Hepatocyte (in vitro differentiated cells): ENCODE results near the gene NXPE2.

Experiments used
- EZH2 ChIP-seq: fragments of 200-600 bp; sonication (generic); IDR thresholded peaks from 2 replicates; pipeline ENCODE4 v1.6.1; 2016; ENCODE audit warnings: antibody characterized with exemption, mild to moderate bottlenecking, borderline replicate concordance
- TF ChIP-seq, protein P1 (sequence below): fragments of 200-600 bp; sonication (generic); IDR thresholded peaks from 2 replicates; pipeline ENCODE4 v1.5.1; 2016; ENCODE audit warnings: antibody characterized with exemption, mild to moderate bottlenecking; ENCODE audit not compliant: poor library complexity

DNA sequence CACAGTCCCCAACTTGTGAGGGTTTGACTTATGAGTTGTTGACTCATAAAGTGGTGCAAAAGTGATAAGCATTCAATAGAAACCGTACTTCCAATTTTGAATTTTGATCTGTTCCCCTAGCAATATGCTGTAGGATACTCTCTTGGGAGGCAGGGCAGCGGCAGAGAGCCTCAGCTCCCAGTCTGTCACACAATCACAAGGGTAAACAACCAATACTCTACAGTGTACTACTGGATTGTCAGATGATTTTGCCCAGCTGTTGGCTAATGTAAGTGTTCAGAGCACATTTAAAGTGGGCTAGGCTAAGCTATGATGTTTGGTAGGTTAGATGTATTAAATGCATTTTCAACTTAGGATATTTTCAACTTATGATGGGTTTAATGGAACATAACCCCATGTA lies 13.7 kb upstream of the NXPE2 start:
- no peak for TF ChIP-seq EZH2
- TF ChIP-seq, protein P1, sequence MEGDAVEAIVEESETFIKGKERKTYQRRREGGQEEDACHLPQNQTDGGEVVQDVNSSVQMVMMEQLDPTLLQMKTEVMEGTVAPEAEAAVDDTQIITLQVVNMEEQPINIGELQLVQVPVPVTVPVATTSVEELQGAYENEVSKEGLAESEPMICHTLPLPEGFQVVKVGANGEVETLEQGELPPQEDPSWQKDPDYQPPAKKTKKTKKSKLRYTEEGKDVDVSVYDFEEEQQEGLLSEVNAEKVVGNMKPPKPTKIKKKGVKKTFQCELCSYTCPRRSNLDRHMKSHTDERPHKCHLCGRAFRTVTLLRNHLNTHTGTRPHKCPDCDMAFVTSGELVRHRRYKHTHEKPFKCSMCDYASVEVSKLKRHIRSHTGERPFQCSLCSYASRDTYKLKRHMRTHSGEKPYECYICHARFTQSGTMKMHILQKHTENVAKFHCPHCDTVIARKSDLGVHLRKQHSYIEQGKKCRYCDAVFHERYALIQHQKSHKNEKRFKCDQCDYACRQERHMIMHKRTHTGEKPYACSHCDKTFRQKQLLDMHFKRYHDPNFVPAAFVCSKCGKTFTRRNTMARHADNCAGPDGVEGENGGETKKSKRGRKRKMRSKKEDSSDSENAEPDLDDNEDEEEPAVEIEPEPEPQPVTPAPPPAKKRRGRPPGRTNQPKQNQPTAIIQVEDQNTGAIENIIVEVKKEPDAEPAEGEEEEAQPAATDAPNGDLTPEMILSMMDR, result no peak
